DMS53 treated with DMSO at 0.1 percent for 48 hours (cell line): Measurements from ENCODE around the gene RASIP1.

Experiments
- DNase-seq: peaks from one replicate; lab custom pipeline; 2025; ENCODE audit not compliant: unreplicated experiment; lab: John Stamatoyannopoulos, UW

The RASIP1 gene

GRCh38 chr19:48676487-48676886 lies 63.9 kb downstream of the RASIP1 start:
- DNase-seq: no peak

- DNase-seq: peak; percentile 67
Observed at GRCh38 chr19:48674921-48675824, 65.2 kb downstream of the RASIP1 start.

DNA sequence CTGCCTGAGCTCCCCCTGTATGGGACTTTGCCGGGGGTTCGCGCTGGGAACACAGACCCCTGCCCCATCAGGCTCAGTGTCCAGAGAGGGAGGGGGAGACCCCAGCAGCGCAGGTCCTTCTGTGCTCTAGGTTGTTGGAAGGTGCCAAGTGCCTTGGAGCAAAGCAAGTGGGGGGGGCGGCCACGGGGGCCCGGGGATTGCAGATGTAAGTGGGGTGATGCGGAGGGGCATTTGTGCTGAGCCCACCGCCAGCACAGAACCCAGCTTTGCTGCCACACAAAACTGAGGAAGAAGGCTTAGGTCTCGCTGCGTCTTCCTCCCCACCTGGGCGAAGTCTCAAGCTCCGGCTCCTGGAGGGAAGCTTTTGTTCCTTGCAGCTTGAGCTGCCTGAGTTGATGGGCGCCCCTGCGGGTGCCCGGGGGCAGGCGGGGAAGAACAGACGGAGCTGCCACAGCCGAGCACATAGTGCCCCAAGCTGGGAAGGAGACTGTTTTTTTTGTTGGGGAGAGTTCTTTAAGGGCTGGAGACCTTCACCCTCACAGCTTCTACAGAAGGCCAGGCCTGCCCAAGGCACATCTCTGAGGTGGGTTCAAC lies 66.1 kb downstream of the RASIP1 start:
- DNase-seq: no peak

GRCh38 chr19:48673436-48674100 lies 66.8 kb downstream of the RASIP1 start:
- DNase-seq: no peak

- no peak for DNase-seq
Observed at GRCh38 chr19:48672994-48673393, 67.4 kb downstream of the RASIP1 start, which contains the start of gene NTN5. Gene NTN5 (minus strand): TSS chr19:48673017. CDS start chr19:48670986, 2,031 bp downstream.

DNA sequence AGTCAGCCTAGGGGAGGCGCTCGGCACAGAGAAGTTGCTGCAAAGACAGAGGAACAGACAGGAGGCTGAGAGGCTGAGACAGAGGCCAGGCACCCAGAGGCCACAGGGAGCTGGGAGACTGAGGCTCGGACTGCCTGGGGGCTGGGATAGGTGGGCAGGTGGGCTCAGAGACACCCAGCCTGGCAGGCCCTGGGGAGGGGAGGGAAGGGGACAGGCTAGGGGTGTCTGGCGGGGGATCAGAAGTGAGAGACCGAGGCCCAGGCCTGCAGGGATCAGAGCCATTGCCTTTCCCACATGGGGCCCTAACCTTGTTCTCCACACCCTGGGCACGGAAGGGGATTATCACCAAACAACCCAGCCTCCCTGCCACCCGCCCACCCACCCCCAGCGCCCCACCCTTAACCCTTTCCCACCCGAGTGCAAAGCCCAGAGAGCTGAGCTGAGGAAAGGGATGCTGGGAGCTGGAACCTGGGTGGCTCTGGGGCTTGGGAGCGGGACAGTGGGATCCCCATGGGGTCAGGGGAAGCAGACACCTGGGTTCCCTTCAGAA lies 68.9 kb downstream of the RASIP1 start:
- DNase-seq: no peak

DNA sequence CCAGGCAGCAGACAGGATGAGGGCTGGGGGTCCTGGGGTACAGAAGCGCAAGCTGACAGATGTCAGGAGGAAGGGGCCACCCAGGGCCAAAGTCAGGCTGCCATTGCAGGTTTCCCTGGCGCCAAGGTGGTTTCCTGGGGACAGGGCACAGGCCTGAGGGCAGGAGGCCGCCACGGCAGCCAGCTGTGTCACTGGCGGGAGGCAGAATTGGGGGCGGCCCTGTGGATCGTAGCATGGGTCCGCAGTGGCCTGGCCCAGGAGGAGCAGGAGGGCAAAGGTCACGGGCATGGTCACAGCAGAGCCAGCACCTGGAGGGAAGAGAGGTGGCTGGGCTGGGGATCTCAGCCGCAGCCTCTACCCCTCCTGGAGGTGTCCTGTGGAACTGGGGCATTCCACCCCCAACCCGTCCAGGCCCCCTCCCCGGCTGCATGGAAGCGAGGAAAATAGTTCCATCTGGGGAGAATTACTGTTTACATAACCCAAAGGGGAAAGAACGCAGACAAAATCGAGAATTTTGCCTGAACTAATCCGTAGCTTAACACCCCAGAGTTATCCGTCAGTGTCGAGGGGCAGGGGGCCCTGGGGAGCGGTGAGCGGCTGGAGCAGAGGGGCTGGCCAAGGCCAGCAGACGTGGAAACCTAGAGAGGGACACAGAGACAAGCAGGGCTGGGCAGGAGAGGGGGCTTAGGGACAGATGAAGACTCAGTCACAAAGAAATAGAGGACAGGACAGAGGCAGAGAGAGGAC lies 69.5 kb downstream of the RASIP1 start:
- no peak for DNase-seq
